Astrocyte of the spinal cord (primary cell): ENCODE data around the gene CPSF7.
A peak's percentile ranks its signal among the peaks of the same experiment; 100 is the strongest.

Source experiments
- DNase-seq: peaks from one replicate; pipeline ENCODE4 v3.0.0; 2011; ENCODE audit warnings: low read depth, low spot score
- H3K4me3 ChIP-seq: 2 replicates; pipeline ENCODE4 v1.5.1; 2011; ENCODE audit warnings: low read depth, mild to moderate bottlenecking, low read length, moderate library complexity
- CTCF ChIP-seq: IDR thresholded peaks from 2 replicates; pipeline ENCODE4 v1.5.1; 2012; ENCODE audit warnings: low read depth, mild to moderate bottlenecking, low read length, inconsistent platforms
- in situ Hi-C: cut with HindIII; loops from 2 replicates; pipeline ENCODE4 v1.10.0; 2017; ENCODE audit warnings: low sequenced_read_pairs

Gene CPSF7

GRCh38 chr11:61369372-61370348 lies 60.1 kb downstream of the CPSF7 start:
- peak; percentile 69 for DNase-seq
- H3K4me3 ChIP-seq = no peak overlapping the region
- in situ Hi-C loops = no loop called here
- TF ChIP-seq CTCF = no peak

DNA sequence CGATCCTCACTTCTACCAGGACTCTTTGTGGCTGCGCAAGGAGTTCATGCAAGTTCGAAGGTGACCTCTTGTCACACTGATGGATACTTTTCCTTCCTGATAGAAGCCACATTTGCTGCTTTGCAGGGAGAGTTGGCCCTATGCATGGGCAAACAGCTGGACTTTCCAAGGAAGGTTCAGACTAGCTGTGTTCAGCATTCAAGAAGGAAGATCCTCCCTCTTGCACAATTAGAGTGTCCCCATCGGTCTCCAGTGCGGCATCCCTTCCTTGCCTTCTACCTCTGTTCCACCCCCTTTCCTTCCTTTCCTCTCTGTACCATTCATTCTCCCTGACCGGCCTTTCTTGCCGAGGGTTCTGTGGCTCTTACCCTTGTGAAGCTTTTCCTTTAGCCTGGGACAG lies 61.1 kb downstream of the CPSF7 start:
- no peak for TF ChIP-seq CTCF
- H3K4me3 ChIP-seq = no peak overlapping the region
- DNase-seq = no peak
- in situ Hi-C loops = no loop called here

DNA sequence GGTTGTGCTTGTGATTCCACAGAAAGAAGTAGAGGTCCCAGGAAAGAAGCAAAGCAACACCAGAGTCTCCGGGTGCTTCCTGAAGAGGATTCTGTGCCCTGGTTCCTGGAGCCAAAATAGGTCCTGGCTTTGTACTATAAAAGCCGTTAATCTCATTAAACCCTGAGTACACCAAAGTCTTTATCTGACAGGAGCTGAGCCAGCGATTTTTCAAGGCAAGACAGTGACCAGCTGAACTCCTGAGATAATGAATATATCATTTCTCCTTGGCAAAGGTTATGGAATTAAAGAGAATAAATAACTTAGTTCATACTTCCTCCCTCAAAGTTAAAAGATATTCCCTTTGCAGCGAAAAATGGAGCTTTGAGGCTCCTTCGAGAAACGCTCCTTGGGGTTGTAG lies 62.4 kb downstream of the CPSF7 start:
- DNase-seq = no peak
- H3K4me3 ChIP-seq = no peak overlapping the region
- in situ Hi-C loops = no loop called here
- no peak for TF ChIP-seq CTCF

- no peak overlapping the region for H3K4me3 ChIP-seq
- in situ Hi-C loops = no loop called here
- DNase-seq = no peak
- no peak for TF ChIP-seq CTCF
These were observed 65.6 kb downstream of the CPSF7 start for GRCh38 chr11:61364012-61364675.

DNA sequence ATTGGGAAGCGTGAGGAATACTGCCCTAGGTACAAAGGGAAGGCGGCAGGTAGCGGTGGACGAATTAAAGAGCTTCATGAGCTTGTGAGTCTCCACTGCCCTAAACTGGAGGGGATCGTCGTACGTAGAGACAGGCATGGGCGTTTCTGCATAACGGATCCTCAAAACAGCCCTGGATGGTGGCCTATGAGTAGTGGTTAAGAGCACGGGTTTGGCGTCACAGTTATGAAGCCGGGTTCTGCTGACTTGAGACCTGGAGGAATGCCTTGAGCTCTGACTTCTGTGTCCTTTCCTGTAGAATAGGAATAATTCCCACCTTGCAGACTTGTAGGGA lies 67.3 kb downstream of the CPSF7 start:
- peak overlapping the region; percentile 75 for H3K4me3 ChIP-seq
- no peak for TF ChIP-seq CTCF
- peak; percentile 47 for DNase-seq
- in situ Hi-C loops = no loop called here

DNA sequence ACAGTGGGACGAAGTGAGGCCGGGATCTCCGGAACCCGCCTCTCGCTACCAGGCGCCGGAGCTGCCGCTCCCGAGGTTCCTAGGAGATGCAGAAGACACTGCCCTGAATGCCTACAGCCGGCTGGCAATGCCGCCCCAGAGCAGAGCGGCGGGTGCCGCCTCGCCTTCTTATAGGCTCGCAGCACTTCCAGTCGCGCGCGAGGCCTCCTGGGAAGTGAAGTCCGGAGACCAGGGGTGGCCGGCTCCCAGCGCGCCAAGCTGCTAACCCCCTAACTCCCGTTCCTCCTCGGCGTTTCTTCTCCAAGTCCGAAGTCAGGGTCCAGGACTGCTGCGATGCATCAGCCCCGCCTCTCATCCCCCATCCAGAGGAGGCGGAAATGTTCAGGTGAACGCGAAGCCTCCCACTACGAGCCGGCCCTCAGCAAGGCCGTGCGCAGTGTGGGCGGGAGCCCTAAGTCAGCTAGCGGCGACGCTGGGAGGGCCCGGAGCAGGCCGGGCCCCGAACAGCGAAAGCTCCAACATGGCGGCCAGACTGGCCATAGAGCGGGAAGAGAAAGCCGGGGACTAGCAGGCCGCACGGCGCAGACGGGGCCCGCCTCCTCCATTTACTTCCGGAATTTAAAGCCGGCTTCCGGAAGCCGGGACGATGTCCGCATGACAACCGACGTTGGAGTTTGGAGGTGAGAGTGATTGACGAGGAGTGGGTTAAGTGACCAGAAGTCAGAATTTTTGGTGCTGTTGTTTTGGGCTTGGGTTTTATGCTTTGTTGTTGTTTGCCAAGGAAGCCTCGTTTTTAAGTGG lies 67.8 kb downstream of the CPSF7 start, which contains the start of the genes CYB561A3 and TMEM138:
TSS of gene CYB561A3 (minus strand) at position 142 of the 801 bp plus-strand sequence. CDS start 5,169 bp downstream, outside the sequence.
TSS of gene TMEM138 (plus strand) at position 634 of the 801 bp plus-strand sequence. CDS start 2,017 bp downstream, outside the sequence.
- DNase-seq = peak; percentile 95
- in situ Hi-C loops = no loop called here
- H3K4me3 ChIP-seq = peak within 1 kb of the TSS; percentile 75
- TF ChIP-seq CTCF = no peak
